ENCODE measurements around the gene RPL38.

DNA sequence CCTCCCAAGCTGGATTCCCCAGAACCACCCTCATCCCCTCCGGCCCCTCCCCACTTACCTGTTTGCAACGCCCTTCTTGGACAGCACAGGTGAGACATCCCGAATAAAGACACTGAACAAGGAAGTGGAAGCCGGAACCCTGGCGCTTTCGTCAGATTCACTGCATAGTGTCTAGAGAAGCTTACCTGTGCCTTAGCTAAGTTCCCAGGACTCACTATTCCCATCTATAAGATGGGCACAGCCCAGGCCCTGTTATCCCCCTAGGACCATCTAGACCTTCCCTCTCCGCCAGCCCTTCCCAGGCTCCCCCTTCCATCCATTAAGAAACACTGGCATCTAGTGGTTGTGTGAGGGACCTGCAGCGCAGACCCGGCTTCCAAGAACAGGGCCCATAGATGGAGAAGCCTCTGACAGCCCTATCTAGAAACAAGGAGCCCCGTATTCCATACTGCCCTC, 26.9 kb upstream of the RPL38 start:
- TF ChIP-seq, protein P1, sequence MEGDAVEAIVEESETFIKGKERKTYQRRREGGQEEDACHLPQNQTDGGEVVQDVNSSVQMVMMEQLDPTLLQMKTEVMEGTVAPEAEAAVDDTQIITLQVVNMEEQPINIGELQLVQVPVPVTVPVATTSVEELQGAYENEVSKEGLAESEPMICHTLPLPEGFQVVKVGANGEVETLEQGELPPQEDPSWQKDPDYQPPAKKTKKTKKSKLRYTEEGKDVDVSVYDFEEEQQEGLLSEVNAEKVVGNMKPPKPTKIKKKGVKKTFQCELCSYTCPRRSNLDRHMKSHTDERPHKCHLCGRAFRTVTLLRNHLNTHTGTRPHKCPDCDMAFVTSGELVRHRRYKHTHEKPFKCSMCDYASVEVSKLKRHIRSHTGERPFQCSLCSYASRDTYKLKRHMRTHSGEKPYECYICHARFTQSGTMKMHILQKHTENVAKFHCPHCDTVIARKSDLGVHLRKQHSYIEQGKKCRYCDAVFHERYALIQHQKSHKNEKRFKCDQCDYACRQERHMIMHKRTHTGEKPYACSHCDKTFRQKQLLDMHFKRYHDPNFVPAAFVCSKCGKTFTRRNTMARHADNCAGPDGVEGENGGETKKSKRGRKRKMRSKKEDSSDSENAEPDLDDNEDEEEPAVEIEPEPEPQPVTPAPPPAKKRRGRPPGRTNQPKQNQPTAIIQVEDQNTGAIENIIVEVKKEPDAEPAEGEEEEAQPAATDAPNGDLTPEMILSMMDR (IDR thresholded peaks at IDR 0.05) = peak; percentile 42 to 81 (median 79)
- no peak for TF ChIP-seq POLR2A (IDR thresholded peaks at IDR 0.05)

All from testis (tissue), 2 donors.